Activated CD4-positive, CD25-positive, alpha-beta regulatory T cell treated with anti-CD3 and anti-CD28 coated beads, Interleukin-2, amount 50 U/mL, for 24 hours (primary cell): ENCODE results near the gene C11orf54.

Experiments
- ATAC-seq, 2 donors: fragments of 150-1000 bp; cut with Tn5 transposase; one replicate each; pipeline ENCODE4 v1.10.0; 2021; ENCODE audit warnings: mild to moderate bottlenecking in 1 of 2, moderate library complexity in 1 of 2

The C11orf54 gene

DNA sequence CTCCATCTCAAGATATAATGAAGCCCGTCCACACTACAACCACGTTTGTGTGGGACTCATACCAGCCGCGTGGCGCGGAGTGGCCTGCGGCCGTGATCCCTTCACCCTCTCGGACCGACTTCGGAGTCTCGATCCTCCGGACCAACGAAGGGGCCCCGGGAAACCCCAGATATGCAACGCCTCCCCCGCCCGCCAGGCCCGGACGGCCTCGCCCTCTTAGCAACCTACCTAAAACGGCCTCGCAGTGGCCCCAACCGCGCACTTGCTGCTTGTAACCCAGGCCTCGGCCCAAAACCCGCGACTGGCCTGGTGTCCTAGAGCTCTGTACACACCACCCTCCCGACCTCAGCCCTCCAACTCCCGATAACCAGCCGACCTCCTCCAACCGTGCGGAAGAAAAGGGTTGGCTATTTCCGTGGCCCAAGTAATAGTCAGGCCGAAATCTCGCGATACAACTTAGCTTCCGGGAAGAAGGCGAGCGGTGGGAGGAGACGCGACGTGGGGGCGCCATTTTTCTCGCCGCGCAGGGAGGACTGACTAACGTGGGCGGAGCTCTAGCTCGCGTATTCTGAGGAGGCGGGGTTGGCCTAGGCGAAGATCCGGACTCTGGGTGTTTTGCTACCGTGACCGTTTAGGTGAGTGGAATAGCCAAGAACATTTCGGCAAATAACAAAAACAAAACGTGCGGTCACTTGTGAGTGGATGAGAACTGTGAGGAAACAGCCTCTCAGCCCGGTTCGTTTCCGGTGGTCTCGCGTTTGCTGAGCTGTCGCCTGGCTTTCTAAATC lies at the start of gene C11orf54, which contains the start of gene TAF1D:
Gene C11orf54, plus strand, starts transcription at position 579 of the 788 bp plus-strand sequence. CDS start 5,722 bp downstream, outside the sequence.
Gene TAF1D, minus strand, starts transcription at position 402 of the 788 bp plus-strand sequence. CDS start 2,191 bp downstream, outside the sequence.
- ATAC-seq, result peak; percentile 77 to 83

- ATAC-seq, result no peak
Measured at GRCh38 chr11:93694109-93694508, 47.4 kb upstream of the C11orf54 start.

DNA sequence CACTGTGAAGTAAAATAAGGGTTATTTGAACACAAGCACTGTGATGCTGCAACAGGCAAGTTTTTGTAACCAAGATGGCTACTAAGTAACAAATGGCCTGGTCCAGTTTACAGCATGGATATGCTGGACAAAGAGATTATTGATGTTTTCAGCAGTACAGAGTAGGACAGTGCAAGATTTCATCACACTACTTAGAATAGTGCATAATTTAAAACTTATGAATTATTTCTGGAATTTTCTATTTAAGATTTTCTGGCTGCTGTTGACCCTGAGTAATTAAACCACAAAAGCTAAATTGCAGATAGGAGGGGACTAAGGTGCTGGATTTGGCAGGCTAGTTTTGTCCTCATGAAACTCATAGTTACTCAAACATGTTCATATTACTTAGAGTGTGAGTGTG lies 46.9 kb upstream of the C11orf54 start:
- no peak for ATAC-seq

DNA sequence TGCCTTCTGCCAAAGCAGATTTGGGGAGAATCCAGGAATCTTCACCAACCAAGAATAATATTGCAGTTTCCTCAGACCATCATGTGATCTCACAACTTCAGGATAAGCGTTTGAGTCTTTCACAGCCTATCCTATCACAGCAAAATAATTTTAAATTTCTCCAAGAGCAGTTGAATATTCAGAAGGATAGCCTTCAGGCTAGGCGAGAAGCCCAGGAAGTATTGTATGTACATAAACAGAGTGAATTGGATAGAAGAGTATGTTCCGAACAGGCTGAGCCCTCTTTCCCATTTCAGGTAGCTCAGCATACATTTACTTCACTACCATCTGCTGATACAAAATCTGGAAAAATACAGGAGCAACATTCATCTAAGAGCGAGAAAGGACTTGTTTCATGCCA lies 43.9 kb upstream of the C11orf54 start:
- no peak for ATAC-seq

DNA sequence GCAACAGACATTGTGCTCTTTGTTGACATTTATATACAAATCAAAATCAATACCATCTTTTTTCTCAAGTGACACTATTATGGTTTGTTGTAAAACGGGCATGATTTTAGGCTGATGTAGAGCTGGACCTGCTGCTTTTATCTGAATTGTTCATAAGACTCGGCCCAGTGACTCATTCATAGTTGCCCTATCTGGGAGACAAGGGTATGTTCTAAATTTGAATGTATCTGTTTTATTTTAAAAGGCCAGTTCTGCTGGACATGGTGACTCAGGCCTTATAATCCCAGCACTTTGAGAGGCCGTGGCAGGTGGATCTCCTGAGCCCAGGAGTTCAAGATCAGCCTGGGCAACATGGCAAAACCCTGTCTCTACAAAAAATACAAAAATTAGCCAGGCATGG lies 40.6 kb upstream of the C11orf54 start:
- no peak for ATAC-seq

GRCh38 chr11:93704237-93704636 lies 37.2 kb upstream of the C11orf54 start:
- no peak for ATAC-seq

DNA sequence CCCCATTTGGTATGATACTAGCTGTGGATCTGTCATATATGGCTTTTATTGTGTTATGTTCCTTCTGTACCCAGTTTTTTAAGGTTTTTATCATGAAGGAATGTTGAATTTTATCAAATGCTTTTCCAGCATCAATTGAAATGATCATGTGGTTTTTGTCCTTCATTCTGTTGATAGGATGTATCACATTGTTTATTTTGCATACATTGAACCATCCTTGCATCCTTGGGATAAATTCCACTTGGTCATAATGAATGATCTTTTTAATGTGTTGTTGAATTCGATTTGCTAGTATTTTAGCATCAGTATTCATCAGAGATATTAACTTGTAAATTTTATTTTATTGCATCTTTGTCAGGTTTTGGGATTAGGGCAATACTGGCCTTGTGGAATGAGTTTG lies 31.2 kb upstream of the C11orf54 start:
- no peak for ATAC-seq

DNA sequence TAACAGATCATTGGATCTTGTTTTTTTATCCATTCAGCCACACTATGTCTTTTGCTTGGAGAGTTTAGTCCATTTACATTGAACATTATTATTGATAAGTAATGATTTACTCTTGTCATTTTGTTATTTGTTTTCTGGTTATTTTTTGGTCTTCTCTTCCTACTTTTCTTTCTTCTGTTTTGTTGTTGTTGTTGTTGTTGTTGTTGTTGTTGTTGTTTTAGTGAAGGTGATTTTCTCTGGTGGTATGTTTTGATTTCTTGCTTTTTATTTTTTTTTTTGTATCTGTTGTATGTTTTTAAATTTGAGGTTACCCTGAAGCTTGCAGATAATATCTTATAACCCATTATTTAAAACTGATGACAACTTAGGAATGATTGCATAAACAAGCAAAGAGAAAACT lies 28.8 kb upstream of the C11orf54 start:
- ATAC-seq, result no peak

- no peak for ATAC-seq
Measured at GRCh38 chr11:93715797-93716396, 25.6 kb upstream of the C11orf54 start.

DNA sequence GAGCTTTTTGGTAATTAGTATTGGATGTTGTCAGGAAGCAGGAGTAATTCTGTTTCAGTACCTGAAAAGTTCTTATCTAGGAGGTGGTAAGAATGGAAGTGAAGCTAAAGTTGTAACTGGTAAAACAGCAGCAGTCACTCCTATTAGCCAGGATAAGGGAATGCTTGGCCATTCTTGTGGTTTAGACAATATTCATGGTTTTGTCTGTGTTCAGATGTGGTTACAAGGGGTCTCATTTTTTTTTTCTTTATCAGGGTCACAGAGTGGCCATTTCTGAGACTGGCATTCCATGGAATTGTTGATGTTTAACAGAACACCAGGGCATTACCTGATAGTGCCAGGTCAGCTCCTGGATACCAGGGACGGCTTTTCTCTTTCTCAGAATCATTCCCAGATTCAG lies 24.0 kb upstream of the C11orf54 start:
- ATAC-seq, result no peak

- ATAC-seq, result peak in 1 of 2 donors; percentile 38
Measured at GRCh38 chr11:93718057-93718563, 23.4 kb upstream of the C11orf54 start.

- no peak for ATAC-seq
Measured at GRCh38 chr11:93719310-93719709, 22.2 kb upstream of the C11orf54 start.

DNA sequence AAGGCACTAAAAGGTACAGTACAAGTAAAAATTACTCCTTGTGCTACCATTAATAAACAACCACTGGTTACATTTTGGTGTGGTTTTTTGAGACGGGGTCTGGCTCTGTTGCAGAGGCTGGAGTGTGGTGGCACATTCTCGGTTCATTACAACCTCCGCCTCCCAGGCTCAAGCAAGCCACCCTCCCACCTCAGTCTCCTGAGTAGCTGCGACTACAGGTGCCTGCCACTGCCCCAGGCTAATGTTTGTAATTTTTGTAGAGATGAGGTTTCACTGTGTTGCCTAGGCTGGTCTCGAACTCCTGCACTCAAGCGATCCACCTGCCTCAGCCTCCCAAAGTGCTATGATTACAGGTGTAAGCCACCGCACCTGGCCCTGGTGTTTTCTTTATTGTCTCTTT lies 20.9 kb upstream of the C11orf54 start:
- no peak for ATAC-seq

DNA sequence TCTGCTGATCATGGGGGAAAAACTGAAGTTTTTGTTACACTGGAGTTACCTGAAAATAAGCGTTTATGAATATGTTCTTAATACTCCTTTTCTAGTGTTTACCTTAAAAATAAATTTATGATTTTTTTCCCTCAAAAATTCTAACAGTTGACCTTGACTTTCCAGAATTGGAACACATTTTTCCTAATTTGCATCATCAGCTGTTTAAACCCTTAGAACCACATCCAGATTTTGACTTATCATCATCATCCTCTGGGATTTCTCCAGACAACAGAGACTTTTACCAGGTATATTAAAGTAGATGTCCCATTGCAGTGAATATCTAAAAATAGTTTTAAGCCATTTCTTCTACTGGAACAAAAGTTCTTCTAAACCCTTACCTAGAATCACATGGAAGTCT lies 17.4 kb upstream of the C11orf54 start:
- no peak for ATAC-seq

DNA sequence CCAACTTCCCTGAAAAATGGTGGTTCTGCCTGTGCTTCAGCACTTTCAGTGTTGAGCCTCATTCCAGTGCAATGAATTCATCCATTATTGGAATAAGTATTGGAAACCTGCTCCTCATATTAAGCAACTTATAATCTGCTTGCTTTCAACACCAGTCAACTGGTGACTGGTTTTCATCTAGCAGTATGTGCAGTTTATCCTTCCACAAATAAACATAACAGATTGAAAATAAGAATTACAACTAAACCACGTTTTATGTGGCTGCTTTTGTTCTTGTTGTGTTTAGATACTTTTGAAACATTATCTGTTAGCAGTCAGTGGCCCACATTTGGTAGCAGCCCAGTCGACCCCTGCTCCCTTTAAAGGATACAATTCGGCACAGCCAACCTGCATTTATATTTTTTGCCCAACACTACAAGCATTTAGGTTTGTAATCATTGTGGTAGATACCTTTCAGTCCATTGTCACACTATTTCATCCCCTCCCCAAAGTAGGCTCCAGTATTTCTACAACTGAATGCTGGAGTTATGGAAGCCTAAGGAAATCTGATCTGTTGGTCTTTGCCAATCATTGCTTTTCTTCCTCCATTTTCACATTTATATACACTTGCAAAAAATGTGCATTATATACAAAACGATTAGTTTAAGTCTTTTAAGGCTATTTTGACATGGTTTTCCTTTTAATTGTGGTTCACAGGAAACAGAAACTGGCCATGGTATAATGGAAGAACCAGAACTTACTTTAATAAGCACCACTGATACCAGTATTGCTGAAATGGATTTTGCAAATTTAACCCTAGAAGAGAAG lies 13.3 kb upstream of the C11orf54 start:
- ATAC-seq, result no peak

- ATAC-seq, result no peak
Measured at GRCh38 chr11:93728792-93729128, 12.7 kb upstream of the C11orf54 start.

DNA sequence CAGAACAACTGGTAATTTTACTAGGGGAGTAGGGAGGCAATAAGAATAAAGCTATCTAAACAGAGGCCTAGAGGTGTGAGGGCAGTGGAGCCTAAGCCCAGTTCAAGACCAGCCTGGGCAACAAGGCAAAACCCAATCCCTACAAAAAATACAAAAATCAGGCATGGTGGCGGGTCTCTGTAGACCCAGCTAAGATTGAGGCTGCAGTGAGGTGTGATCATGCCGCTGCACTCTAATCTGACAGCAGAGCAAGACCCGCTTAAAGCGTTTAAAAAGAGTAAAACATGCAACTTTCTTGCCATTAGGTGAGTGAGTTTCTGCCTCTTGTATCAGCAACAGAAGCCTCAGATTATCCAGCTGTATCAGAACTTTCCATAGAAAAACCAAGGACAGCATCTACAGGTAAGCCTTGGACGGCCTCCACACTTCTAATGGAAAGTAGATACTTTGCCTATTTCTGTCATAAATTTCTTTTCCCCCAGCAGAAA lies 12.3 kb upstream of the C11orf54 start:
- peak in 1 of 2 donors; percentile 15 for ATAC-seq

DNA sequence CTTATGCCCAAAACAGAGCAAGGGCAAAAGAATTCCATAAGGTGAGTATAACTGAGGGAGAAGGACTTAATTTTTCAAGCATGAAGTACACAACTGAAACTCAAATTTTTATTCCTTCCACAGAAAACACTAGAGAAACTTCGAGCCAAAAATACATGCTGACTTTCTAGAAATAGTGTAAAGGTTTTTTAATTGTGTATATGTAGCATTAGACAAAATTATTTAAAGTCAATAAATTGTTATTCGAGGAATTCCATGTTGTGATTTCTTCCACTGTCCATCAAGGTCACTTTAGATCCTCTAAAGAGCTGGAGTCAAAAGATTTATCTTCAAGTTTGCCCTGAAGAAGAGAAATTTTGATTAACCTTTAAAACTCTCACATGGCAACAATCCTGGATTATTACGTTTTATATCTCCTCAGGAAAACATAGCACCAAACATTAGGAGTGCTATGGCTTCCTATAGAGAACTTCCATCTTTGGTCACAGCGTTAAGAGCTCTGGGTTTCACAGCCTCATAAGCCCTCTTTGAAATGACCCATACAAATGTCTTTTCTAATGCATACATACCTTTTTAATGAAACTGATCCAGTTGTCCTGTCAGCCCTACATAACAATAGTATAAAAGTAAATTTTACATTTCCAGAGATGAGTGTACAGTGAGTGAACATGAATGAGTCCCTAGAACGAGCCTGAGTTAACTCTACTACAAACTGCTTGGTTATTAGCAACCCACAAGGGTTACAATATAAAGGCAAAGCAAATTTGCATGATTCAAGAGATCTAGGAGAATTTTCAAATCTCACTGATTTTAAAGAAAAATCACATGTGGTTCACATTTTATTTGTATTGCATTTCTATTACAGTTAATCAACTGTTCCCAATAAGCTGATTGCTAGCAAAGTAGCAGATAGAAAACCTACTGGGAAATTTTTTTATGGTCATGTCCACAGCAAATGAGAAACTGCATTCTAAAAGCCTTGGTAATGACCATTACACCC lies 11.1 kb upstream of the C11orf54 start:
- ATAC-seq, result peak; percentile 14 to 44

DNA sequence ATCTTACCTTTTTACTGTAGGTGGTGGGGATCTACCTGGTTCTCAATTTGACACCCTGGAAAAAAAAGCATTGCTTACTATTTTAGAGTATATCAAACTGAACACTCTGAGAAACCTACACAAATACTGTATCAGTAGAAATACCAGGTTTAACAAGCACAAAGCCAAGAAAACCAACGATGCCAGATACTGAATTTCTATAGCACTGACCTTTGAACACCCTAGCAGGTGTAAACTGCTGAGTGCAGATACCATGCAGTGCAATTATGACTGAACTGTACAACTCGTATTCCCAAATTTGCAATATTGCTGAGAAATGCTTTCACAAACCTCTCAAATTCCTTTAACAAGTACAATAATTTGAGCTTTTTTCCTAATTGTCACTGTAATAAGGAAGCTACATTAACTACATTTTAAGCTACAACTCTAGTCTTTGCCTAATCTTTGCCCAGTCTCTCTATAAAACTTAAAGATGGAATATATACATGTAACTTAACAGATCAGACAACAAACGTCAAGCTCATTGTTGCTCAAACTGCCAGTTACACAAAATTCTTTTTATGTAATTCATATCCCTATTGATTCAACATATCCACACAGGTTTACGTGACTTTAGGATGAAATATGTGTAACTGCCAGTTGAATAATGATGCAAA lies 9.1 kb upstream of the C11orf54 start:
- no peak for ATAC-seq

DNA sequence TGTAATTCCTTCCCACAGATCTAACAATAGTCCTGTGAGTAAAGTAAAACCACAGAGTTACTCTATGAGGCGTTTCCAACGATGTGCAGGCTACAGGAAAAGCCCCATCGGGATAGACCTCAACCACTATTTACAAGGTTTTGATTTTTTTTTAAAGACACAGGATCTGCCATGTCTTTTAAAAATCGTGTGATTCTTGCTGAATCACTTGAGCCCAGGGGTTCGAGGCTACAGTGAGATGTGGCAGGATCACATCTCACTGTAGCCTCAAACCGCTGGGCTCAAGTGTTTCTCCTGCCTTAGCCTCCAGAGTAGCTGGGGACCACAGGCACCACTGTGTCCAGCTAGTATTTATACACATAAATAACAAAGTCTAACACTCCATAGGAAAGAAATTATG lies 8.0 kb upstream of the C11orf54 start:
- no peak for ATAC-seq
